GM19099 (cell line): Measurements from ENCODE around the gene MC2R.

ENCODE experiments used
- POLR2A ChIP-seq: IDR thresholded peaks from 3 replicates; pipeline ENCODE4 v1.6.1; 2011; ENCODE audit warnings: low read depth; ENCODE audit not compliant: insufficient read length; ENCODE audit errors: extremely low read depth

The MC2R gene

DNA sequence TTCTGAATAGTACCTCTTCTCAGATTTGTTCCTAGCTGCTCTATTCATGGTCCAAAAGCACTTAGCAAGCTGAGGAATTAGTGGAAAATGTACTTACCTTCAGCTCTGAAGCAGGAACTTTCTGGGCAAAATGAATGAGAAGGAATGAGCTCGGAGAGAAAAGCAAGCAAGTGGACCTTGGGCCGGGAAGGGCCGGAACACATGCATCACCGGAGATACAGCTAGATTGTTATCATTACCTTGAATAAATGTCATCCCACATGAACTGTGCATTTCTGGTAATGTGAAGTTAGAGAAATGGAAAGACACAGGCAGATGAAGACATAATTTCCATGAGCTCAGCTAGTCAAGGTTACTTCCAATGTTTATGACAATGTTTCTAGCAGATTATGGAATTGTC, at the start of gene MC2R:
Gene MC2R, minus strand, starts transcription at position 146 of the 400 bp plus-strand sequence. CDS start 30,018 bp downstream, outside the sequence.
- TF ChIP-seq POLR2A, result no peak

DNA sequence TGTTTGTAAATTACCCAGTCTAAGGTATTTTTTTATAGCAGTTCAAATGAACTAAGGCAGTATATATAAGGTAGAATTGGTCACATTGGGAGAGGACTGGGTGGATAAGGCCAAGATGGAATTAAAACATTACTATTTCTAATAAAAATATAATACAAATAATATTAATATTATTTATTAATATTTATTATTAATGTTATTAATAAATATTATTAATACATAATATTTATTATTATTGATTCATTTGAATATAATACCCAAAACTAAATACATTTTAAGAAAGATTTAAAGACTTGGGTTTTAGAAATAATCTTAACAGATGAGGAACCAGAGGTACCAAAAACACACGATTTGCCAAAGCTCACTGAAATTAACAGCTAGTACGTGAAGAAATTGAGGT, 30.5 kb upstream of the MC2R start:
- no peak for TF ChIP-seq POLR2A

DNA sequence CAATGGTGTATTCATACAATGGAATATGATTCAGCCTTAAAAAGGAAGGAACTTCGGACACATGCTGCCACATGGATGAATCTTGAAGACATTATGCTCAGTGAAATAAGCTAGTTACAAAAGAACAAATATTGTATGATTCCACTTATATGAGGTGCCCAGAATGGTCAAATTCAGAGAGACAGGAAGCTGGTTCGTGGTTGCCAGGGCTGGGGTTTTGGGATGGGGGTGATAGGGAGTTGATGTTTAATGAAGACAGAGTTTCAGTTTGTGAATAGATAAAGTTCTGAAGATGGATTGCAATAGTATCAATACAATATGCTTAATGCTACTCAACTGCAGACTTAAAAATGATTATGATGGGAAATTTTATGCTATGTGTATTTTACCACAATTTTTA, 28.0 kb upstream of the MC2R start:
- TF ChIP-seq POLR2A, result no peak

DNA sequence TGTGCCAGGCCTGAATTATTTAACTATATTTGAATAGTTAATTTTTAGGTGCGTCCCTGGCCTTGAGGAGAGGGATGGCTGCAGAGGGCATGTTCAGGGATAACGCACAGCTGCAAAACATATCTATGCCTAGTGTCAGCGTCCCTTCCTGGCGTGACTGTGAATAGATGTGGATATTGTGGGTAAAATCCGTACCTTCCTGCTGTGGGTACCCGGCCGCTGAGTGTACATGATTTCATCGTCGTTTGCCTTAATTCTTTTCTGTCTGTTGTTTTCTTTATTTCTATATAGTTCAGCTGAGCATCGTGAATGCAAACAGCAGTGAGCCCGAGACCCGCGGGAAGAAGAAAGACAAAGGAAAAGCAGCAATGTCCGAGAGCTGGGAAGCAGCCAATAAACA, 25.0 kb upstream of the MC2R start:
- no peak for TF ChIP-seq POLR2A

DNA sequence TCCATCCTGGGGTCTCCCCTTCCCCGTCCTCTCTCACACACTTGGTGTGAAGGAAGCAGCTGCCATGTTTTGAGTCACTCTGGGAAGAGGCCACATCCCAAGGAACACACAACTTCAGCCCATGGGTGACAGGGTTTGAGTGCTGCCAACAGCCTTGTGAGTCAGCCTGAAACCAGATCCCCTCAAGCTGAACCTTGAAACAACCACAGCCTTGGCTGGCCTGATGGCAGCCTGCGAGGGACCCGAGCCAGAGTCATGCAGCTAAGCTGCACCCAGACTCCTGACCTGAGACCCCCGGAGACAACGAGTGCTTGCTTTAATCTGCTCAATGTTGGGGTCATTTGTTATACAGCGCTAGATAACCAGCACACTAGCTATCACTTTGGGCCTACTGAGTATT, 19.3 kb upstream of the MC2R start:
- TF ChIP-seq POLR2A, result no peak

DNA sequence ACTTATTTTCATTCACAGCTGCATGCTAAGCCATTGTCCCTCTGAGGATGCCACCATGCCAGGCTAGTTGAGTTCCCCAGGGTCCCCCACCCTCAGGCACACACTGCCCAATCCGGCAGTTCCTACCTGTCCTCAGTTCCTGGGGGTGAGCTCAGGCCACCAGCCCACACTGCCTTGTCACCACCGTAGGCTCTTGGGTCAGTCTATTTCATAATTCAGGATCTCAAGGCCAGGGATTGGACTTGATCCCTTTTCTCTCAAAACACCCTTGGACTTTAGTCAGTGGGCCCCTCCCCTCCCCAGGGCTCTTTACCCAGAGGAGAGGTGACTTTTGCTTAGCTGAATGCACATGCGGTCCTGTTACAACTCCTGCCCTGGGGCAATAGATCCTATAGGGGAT, 18.7 kb upstream of the MC2R start:
- TF ChIP-seq POLR2A, result no peak

DNA sequence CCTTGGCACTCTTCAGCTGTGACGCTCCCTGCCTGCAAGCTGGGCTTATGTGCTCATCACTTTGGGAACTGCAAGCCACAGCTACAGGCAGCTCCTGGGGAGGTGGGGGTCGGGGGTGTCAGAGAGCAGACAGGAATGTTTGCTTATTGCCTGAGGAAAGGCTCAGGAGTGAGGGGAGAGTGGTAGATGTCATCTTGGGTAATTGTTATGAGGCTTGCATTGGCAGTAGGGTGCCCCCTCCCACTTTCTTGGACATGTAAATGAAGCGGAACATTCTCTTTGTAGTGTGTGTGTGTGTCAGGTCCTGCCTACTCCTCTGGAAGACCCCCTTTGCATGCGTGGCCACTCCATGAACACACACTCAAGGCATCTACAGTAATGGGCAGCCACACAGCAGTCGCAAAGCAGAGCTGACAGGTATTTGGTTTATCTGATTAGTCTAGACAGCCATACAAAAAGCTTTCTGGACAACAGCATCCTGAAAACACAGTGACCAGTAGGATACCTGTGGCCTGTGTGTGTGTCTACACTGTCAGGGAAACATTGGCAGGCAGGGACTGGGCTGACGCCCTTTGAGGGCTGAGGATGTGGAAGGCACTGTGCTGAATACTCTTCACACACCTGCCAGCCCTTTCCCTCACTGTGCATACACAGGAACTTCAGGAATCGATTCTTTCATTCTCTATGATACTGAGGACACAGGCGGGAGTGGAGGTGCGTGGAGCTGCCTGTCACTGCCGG, 17.1 kb upstream of the MC2R start:
- no peak for TF ChIP-seq POLR2A

DNA sequence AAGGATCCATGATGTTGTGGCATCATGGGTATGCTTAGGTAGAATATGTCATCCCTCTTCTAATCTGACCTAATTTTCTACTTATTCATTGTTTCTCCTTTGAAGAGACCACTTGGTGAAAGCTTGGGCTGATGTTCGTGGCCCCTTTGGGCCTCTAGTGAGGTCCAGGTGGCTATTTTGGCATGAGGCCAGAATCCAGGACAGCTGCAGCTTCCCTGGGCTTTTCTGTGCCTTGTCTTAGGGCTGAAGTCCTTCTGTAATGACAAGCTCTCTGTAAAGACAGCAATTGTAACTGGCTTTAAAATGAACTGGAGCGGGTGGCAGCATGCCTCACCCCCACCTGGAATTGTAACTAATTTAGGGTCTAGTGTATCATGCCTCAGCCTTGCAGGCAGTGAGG, 15.6 kb upstream of the MC2R start:
- no peak for TF ChIP-seq POLR2A

DNA sequence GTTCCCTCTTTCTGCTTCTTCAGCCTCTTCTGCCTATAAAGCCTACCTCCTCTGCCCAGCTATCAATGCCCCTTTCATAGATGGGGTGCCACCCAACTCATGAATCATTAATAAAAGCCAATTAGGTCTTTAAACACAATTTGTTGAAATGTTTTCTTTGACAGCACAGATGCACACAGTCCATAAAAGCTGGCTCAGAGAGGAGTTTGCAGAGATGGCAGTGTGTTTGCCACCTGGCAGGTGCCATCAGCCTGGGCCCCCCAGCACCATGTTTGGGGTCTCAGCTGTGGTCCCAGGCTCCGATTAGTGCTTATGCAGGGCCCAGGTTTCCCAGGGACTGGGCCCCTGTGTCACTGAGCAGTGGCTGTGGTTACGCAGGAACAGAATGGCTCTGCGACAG, 7.9 kb upstream of the MC2R start:
- no peak for TF ChIP-seq POLR2A

DNA sequence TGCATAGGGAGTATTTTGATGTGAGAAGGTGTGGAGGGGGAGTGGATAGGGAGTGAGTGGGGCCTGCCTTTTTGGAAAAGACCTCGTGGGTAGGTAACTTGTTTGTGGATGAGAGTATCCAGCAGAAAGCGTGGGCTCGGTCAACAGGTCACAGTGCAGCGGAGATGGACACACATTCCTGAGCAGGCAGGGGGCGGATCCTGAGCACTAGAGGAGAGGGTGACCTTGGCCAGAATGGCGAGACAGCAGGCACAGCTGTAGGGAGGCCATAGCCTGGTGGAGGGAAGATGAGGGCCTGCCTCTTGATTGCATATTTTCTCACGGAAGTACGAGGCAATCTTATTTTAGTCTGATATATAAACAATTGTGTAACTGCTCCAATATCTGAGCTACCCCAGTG, 3.6 kb upstream of the MC2R start:
- TF ChIP-seq POLR2A, result no peak

DNA sequence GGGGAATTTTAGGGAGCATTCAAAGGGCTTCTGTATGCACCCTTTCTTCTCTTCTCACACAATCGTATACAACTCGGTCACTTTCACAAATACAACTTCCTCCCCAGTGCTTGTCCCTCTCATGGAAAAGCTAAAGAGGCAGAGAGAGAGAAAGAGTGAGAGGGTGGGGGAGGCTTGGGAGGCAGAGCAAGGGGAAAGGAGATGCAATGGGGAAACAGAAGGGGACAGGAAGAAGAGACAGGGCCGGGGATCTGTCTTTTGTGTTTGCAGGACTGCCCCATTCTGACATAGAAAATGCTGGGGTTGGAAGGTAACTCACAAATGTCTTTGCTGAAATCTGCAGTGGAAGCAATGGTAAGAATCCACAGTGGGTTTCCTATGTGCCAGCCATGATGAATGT, 2.1 kb upstream of the MC2R start:
- no peak for TF ChIP-seq POLR2A

DNA sequence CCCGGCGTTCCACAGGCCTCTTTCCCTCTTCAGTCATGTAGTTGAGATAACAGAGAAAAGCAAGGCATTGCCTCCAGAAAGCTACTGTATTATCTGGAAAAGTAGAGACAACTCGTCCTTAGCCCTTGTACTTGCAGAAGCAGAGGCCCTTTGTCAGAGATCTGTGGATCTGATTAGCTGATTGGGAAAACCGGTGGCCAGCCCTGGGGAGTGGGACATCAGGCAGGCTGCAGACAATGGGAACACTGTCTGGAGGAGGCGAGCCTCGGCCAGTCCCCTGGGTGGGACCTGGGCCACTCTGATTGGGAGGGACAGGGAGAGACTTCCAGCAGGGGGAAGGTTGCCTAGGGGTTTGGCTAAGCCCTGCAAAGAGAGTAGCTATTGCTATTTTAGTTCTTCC, 1.2 kb upstream of the MC2R start:
- TF ChIP-seq POLR2A, result no peak

DNA sequence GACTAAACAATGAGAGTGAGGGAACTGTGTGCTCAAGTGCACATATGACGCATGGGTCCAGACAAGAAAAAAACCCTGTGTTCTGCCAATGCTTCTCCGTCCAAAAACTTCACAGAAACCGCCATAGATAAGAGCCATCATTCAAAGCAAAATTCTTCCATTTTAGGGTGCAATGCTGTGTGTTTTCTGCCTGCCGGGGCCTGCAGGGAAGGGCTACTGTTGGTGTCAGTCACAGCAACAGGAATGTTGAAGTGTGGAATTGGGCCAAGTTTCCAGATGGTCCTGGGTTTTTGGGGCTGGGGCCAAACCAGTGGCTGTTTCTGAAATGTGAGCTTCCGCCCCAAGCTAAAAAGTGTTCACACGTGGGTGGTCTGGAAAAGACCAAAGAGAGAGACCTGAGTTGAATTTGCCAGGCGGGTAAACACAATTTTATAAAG, 677 bp upstream of the MC2R start:
- no peak for TF ChIP-seq POLR2A

DNA sequence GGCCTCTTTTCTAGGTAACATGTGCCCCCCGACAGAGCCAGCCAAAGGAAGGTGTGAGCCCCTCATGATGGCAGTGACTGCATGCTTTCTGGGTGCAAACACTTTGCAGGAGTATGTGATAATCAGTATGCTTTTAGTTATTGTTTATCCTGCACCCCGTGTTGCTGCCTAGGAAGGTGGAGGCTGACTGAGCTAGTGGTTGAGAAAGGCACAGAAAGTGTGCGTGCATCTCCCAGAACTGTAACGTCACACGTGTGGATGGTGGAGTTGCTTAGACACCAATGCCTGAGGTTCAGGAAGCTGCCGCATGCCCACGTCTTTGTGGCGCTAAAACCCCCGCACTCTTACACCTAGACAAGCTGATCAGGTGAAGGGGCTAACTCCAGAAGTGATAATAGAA, 580 bp downstream of the MC2R start:
- TF ChIP-seq POLR2A, result no peak

DNA sequence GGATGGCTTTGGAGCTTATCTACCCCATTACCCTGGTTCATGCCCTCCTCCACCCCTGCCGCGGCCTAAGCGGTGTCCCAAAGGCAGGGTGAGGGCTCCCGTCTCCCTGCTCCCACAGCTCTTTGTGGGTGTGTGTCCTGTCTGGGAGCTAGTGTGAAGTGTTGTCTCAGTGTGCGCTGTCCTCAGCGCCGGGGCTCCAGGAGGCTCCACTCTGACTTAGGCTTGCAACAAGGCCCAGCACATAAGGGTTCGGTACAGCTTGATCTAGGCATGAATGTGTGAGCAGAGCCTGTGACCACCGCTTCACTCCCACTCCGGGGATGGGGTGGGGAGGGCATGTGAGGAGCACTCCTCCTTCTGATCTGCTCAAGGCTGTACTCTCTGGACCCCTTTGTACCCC, 1.2 kb downstream of the MC2R start:
- TF ChIP-seq POLR2A, result no peak

DNA sequence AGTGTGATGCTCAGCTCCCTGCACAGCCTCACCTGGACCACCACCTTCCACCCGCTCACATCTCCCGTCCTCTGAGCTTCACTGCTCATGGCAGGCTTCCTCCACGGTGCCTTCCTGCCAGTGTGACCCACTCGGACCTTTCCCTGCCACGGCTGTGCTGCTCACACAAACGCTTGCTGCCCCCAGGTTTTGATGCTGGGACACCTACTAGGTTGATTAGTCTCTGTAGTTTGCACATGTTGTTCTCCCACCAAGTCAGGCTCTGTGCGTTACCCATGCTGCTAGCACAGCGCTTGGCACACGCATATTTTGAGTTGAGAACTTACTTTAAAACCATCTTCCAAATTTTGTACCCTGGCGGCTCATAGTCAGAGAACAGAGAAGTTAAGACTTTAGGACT, 2.1 kb downstream of the MC2R start:
- no peak for TF ChIP-seq POLR2A

DNA sequence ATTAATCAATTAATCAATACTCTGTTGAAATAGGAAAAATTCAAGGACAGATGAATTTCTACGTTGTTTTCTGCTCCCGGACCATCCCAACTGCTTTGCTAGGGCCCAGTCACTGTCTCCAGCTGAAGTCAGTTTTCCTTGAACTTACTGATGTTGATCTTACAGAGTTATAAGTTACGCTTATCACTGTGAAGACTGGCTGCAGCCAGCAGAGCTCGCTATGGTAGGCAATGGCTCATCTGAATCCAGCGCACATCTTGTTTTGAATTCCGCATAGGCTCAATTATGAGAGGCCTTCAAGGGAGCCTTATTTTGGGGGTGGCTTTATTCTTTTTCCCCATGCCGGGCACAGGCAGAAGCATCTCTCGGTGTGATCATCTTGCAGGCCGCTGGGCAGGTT, 2.7 kb downstream of the MC2R start:
- TF ChIP-seq POLR2A, result no peak

DNA sequence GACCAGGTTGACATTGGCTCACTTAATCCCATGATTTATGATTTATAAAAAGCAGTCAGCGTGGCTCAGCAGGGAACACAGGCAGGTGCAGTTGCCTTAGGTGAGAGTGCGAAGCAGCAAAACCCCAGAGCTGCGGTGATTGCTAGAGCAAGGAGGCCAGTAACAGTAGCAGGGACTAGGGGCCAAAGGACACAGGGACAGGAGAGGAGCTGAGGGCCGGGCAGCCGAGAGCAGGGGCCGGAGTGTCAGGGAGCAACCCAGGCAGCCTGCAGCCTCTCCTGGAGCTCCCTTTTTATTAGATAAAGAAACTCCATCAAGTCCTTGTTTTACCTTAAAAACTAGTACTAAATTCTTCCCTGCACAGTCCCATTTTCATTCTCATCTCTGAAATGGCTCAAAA, 4.3 kb downstream of the MC2R start:
- TF ChIP-seq POLR2A, result no peak

DNA sequence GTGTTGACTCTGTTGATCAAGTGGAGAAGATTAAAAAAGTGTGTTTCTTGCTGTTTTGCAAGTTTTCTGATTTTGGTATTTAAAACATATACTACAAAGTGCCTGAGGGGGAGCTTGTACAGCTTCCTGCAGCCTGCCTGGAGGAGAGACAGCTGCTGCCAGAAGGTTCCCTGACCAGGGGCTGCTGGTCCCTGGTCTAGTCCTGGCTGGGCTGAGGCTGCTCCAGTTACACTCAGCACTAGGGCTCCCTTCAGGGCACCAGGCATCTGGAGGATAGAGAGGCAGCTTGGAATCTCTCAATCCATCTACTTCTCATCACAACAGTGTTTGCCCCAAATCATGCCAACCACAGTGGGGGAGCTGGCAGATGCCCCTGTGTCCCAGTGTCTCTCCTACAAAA, 4.8 kb downstream of the MC2R start:
- TF ChIP-seq POLR2A, result no peak
